GM23248 (cell line): Measurements from ENCODE around the gene RNF31.

Experiments
- EZH2 ChIP-seq: fragments of 200-600 bp; sonication (generic); IDR thresholded peaks from 2 replicates; pipeline ENCODE4 v1.6.1; 2018; ENCODE audit warnings: antibody characterized with exemption, mild to moderate bottlenecking; ENCODE audit not compliant: insufficient read depth, poor library complexity, severe bottlenecking
- EZH2phosphoT487 ChIP-seq: fragments of 200-600 bp; sonication (generic); IDR thresholded peaks from 2 replicates; pipeline ENCODE4 v1.6.1; 2018; ENCODE audit warnings: antibody characterized with exemption, moderate library complexity, mild to moderate bottlenecking, low read depth; ENCODE audit not compliant: insufficient read depth

DNA sequence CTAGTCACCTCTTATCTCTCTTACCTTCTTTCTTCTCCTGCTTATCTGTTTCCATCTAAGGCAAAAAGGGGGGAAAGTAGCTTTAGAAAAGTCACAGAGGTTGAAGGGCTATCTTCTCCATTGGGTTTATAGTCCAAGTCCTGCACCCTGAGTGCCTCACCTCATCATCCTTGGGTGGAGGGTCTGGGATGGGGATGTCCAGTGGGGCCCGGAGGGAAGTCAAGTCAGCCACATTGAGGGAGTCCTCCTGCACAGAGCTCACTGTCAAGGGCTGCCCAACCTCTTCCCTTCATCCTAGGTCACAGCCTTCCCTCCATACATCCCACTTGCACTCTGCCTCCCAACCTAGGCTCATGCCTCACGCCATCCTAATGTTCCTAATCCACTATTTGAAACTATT is 2.1 kb upstream of the RNF31 start:
- TF ChIP-seq EZH2phosphoT487 (no peak), EZH2 (no peak)
